Fibroblast of villous mesenchyme (primary cell): Measurements from ENCODE around the gene GHRL. TPM values are rescaled to one million over a fixed set of nuclear protein-coding genes. Genes with fewer than 3 reads are reported as not detected.

Source experiments
- DNase-seq: peaks from one replicate; pipeline ENCODE4 v3.0.0-alpha.2; 2010; ENCODE audit warnings: low read depth
- H3K4me3 ChIP-seq: 2 replicates; pipeline ENCODE4 v1.5.1; 2011; ENCODE audit warnings: low read depth, mild to moderate bottlenecking, low read length
- CTCF ChIP-seq: IDR thresholded peaks from 2 replicates; pipeline ENCODE4 v1.5.1; 2012; ENCODE audit warnings: low read depth, mild to moderate bottlenecking, low read length; ENCODE audit not compliant: insufficient read depth
- total RNA-seq: library from RNA; depleted of rRNA; stranded (reverse); fragments of >200 nt; gene quantifications from 2 replicates; pipeline ENCODE4 v1.2.3, GENCODE V29; 2012

The GHRL gene
- total RNA-seq, 1 donor, result not detected

DNA sequence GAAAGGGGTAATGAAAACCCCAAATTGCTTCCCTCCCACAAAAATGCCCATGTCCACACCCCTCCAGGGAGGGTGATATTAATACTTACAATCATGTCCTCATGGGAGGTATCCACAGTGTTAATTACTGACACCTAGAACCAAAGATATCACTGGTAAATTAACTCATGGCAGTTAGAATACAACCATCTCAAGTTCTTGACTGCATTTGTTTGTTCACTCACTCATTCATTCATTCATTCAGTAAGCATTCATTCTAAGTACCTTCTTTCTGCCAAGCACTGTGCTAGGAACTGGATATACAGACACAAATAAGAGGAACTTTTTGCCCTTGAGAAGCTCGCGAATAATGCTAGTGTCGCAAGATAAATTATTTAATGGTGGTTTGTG lies 25.2 kb upstream of the GHRL start:
- no peak for DNase-seq

GRCh38 chr3:10317311-10317960 lies 24.7 kb upstream of the GHRL start:
- no peak for DNase-seq
- no peak for TF ChIP-seq CTCF
- no peak overlapping the region for H3K4me3 ChIP-seq

More for the DNA sequence above, 25.2 kb upstream of the GHRL start:
- H3K4me3 ChIP-seq, result no peak overlapping the region
- TF ChIP-seq CTCF, result no peak

DNA sequence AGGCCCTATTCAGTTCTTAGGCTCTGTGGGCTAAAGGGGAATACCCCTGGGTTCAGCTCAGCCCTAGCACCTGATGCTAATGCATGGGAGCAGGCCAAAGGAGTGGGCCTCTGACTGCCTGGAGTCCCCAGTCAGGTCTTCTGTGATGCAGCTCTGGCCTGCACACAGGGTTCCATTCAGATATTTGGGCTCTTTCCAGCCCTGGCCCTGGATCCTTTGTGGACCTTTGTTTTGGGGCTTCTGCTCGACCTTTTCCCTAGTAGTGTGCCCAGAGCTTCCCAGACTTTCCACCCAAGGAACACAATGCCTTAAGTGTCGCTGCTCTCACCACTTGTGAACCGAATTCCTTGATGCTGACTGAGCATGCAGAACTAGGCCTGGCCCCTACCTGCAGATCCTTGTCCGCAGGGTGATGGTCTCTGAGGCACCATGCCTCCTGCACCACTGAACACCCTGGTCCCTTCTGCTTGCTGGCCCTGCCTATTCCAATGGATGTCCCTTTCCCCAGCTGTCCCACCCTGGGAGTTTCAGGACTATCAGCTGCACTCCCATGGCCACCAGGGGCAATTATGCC lies 23.1 kb upstream of the GHRL start:
- no peak overlapping the region for H3K4me3 ChIP-seq
- DNase-seq, result no peak
- no peak for TF ChIP-seq CTCF

DNA sequence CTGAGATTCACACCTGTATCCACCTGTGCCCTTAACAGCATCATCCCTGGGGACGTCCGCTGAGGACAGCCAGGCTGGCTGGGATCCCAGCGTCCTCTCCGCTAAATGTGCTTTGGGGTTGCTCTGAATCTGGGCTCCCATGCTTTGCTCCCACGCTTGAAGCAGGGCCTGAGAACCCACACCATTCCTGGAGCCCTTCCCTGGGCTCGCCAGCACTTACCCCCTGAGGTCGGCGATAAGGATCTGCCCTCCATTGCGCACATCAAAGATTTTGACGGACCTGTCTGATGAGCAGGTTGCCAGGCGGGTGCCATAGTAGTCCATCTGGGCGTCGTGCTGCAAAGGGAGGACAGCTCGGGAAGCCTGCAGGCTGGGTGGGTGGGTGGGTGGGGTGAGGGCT lies 22.4 kb upstream of the GHRL start:
- no peak for DNase-seq
- H3K4me3 ChIP-seq, result no peak overlapping the region
- TF ChIP-seq CTCF, result no peak

- no peak for TF ChIP-seq CTCF
- H3K4me3 ChIP-seq, result no peak overlapping the region
- no peak for DNase-seq
Measured at GRCh38 chr3:10312861-10313260, 20.1 kb upstream of the GHRL start.

GRCh38 chr3:10312391-10312790 lies 19.6 kb upstream of the GHRL start:
- H3K4me3 ChIP-seq, result no peak overlapping the region
- no peak for TF ChIP-seq CTCF
- DNase-seq, result no peak

GRCh38 chr3:10311710-10312109 lies 19.0 kb upstream of the GHRL start:
- no peak for DNase-seq
- no peak overlapping the region for H3K4me3 ChIP-seq
- TF ChIP-seq CTCF, result no peak
